GM10266 (cell line): ENCODE measurements around the gene UBE2E2.

ENCODE experiments used
- DNase-seq: peaks from one replicate; pipeline ENCODE4 v3.0.0; 2012; ENCODE audit errors: extremely low spot score
- CTCF ChIP-seq: IDR thresholded peaks from 2 replicates; pipeline ENCODE4 v1.5.1; 2012; ENCODE audit warnings: mild to moderate bottlenecking, low read depth; ENCODE audit not compliant: control insufficient read depth, insufficient read depth; ENCODE audit errors: missing control alignments

Gene UBE2E2

GRCh38 chr3:23576379-23576959, 373.3 kb downstream of the UBE2E2 start:
- DNase-seq, result no peak
- TF ChIP-seq CTCF, result no peak

GRCh38 chr3:23580096-23580713, 377.1 kb downstream of the UBE2E2 start:
- no peak for TF ChIP-seq CTCF
- no peak for DNase-seq

GRCh38 chr3:23583980-23584740, 381.0 kb downstream of the UBE2E2 start:
- TF ChIP-seq CTCF, result no peak
- no peak for DNase-seq

GRCh38 chr3:23587513-23587912, 384.4 kb downstream of the UBE2E2 start:
- no peak for DNase-seq
- no peak for TF ChIP-seq CTCF

- DNase-seq, result no peak
- no peak for TF ChIP-seq CTCF
Measured at GRCh38 chr3:23588547-23588946, 385.4 kb downstream of the UBE2E2 start.

- DNase-seq, result no peak
- no peak for TF ChIP-seq CTCF
Measured at GRCh38 chr3:23589602-23590001, 386.5 kb downstream of the UBE2E2 start.
